ENCODE measurements around the gene BRF1. TPM values are rescaled to one million over a fixed set of nuclear protein-coding genes. Genes with fewer than 3 reads are reported as not detected.
A peak's percentile ranks its signal among the peaks of the same experiment; 100 is the strongest.

The BRF1 gene
- total RNA-seq (ENCODE audit: low replicate concordance), result 16.9 and 40.5 TPM in 2 replicates

GRCh38 chr14:105300542-105301102 is at the start of gene BRF1:
Gene BRF1 (minus strand): TSS chr14:105301001. CDS start chr14:105300629, 372 bp downstream.
- Histone ChIP-seq H3F3A (ENCODE audit: low read depth) (peaks cover 27% of the 10 kb centered on the region), H3K27me3 (peaks cover 26% of the 10 kb centered on the region), H4K20me1 (ENCODE audit: low read depth) (peaks cover 14% of the 10 kb centered on the region), H3K4me3 (peak within 1 kb of the TSS; percentile 66), H3K79me2 (ENCODE audit: low read depth) (peaks cover 47% of the 10 kb centered on the region), H3K4me2 (peak within 1 kb of the TSS; percentile 98), H3K9ac (peak within 1 kb of the TSS; percentile 80), H3K4me1 (peaks cover 4% of the 10 kb centered on the region), H3K9me3 (ENCODE audit: low read depth) (no peaks in the 10 kb centered on the region), H3K27ac (peak within 1 kb of the TSS; percentile 62), H2AFZ (replicated peaks) (peak within 1 kb of the TSS; percentile 99), H3K36me3 (no peaks in the 10 kb centered on the region)
- peaks cover 10% of the 10 kb centered on the region for H3K27me3 Mint-ChIP-seq (ENCODE audit: insufficient read depth, low read depth)
- no peak for TF ChIP-seq EZH2phosphoT487 (IDR thresholded peaks at IDR 0.05)
- TF ChIP-seq EZH2 (IDR thresholded peaks at IDR 0.05), result no peak
- TF ChIP-seq, protein P1, sequence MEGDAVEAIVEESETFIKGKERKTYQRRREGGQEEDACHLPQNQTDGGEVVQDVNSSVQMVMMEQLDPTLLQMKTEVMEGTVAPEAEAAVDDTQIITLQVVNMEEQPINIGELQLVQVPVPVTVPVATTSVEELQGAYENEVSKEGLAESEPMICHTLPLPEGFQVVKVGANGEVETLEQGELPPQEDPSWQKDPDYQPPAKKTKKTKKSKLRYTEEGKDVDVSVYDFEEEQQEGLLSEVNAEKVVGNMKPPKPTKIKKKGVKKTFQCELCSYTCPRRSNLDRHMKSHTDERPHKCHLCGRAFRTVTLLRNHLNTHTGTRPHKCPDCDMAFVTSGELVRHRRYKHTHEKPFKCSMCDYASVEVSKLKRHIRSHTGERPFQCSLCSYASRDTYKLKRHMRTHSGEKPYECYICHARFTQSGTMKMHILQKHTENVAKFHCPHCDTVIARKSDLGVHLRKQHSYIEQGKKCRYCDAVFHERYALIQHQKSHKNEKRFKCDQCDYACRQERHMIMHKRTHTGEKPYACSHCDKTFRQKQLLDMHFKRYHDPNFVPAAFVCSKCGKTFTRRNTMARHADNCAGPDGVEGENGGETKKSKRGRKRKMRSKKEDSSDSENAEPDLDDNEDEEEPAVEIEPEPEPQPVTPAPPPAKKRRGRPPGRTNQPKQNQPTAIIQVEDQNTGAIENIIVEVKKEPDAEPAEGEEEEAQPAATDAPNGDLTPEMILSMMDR (IDR thresholded peaks at IDR 0.05), result no peak
- peaks cover 6% of the 10 kb centered on the region for H3K36me3 Mint-ChIP-seq
- peaks cover 5% of the 10 kb centered on the region for H3K9me3 Mint-ChIP-seq
- peak within 1 kb of the TSS; percentile 33 for H3K27ac Mint-ChIP-seq
- DNase-seq (ENCODE audit: low spot score), result peak; percentile 99
- H3K4me3 Mint-ChIP-seq, result peak within 1 kb of the TSS; percentile 93
- H3K4me1 Mint-ChIP-seq, result peaks cover 6% of the 10 kb centered on the region

GRCh38 chr14:105349992-105350391 is 49.2 kb upstream of the BRF1 start:
- H3K27ac Mint-ChIP-seq, result no peak overlapping the region
- no peak for DNase-seq (ENCODE audit: low spot score)
- H3K27me3 ChIP-seq, result no peaks in the 10 kb centered on the region
- TF ChIP-seq, protein P1 (IDR thresholded peaks at IDR 0.05), result no peak
- H3K4me3 Mint-ChIP-seq, result no peak overlapping the region
- H3K79me2 ChIP-seq (ENCODE audit: low read depth), result peaks cover under 1% of the 10 kb centered on the region
- H3F3A ChIP-seq (ENCODE audit: low read depth), result peaks cover 7% of the 10 kb centered on the region
- peaks cover 6% of the 10 kb centered on the region for H3K36me3 Mint-ChIP-seq
- H2AFZ ChIP-seq (replicated peaks), result no peak overlapping the region
- H3K4me1 ChIP-seq, result no peaks in the 10 kb centered on the region
- peaks cover 2% of the 10 kb centered on the region for H3K27me3 Mint-ChIP-seq (ENCODE audit: insufficient read depth, low read depth)
- peaks cover 8% of the 10 kb centered on the region for H3K9me3 Mint-ChIP-seq
- H4K20me1 ChIP-seq (ENCODE audit: low read depth), result peaks cover 27% of the 10 kb centered on the region
- H3K4me3 ChIP-seq, result no peak overlapping the region
- no peak overlapping the region for H3K27ac ChIP-seq
- H3K4me2 ChIP-seq, result no peak overlapping the region
- no peaks in the 10 kb centered on the region for H3K9me3 ChIP-seq (ENCODE audit: low read depth)
- peaks cover 16% of the 10 kb centered on the region for H3K4me1 Mint-ChIP-seq
- H3K9ac ChIP-seq, result no peak overlapping the region
- no peaks in the 10 kb centered on the region for H3K36me3 ChIP-seq

GRCh38 chr14:105348945-105349699 is 48.3 kb upstream of the BRF1 start:
- Histone ChIP-seq H3K4me2 (no peak overlapping the region), H3K27ac (no peak overlapping the region), H3K9me3 (ENCODE audit: low read depth) (no peaks in the 10 kb centered on the region), H3K36me3 (no peaks in the 10 kb centered on the region), H2AFZ (replicated peaks) (no peak overlapping the region), H3K4me1 (no peaks in the 10 kb centered on the region), H4K20me1 (ENCODE audit: low read depth) (peaks cover 27% of the 10 kb centered on the region), H3F3A (ENCODE audit: low read depth) (peaks cover 7% of the 10 kb centered on the region), H3K9ac (no peak overlapping the region), H3K79me2 (ENCODE audit: low read depth) (peaks cover 5% of the 10 kb centered on the region), H3K27me3 (no peaks in the 10 kb centered on the region), H3K4me3 (no peak overlapping the region)
- DNase-seq (ENCODE audit: low spot score), result no peak
- Mint-ChIP-seq H3K27me3 (ENCODE audit: insufficient read depth, low read depth) (peaks cover 2% of the 10 kb centered on the region), H3K4me3 (no peak overlapping the region), H3K27ac (no peak overlapping the region), H3K4me1 (peaks cover 16% of the 10 kb centered on the region), H3K36me3 (peaks cover 9% of the 10 kb centered on the region), H3K9me3 (peaks cover 15% of the 10 kb centered on the region)
- TF ChIP-seq EZH2 (IDR thresholded peaks at IDR 0.05), result no peak
- TF ChIP-seq, protein P1 (IDR thresholded peaks at IDR 0.05), result no peak
- TF ChIP-seq EZH2phosphoT487 (IDR thresholded peaks at IDR 0.05), result no peak
